HFFc6 (cell line): ENCODE results near the gene ENDOV. TPM values are rescaled to one million over a fixed set of nuclear protein-coding genes. Genes with fewer than 3 reads are reported as not detected.

Source experiments
- DNase-seq: peaks from one replicate; pipeline ENCODE4 v3.0.0-alpha.2; 2018
- H3K27ac Mint-ChIP-seq: 2 replicates; pipeline ENCODE4 v1.8.0; 2020; ENCODE audit warnings: mild to moderate bottlenecking, mixed read lengths
- H3K27me3 Mint-ChIP-seq: 2 replicates; pipeline ENCODE4 v1.8.0; 2021; ENCODE audit warnings: mild to moderate bottlenecking, moderate library complexity, mixed read lengths; ENCODE audit not compliant: insufficient read depth
- H3K36me3 Mint-ChIP-seq: 2 replicates; pipeline ENCODE4 v1.8.0; 2021; ENCODE audit warnings: low read depth, mixed read lengths
- H3K4me1 Mint-ChIP-seq: 2 replicates; pipeline ENCODE4 v1.8.0; 2020; ENCODE audit warnings: low read depth, mixed read lengths
- H3K4me3 Mint-ChIP-seq: 2 replicates; pipeline ENCODE4 v1.8.0; 2020; ENCODE audit warnings: mild to moderate bottlenecking, moderate library complexity, mixed read lengths
- H3K9me3 Mint-ChIP-seq: 2 replicates; pipeline ENCODE4 v1.8.0; 2020; ENCODE audit warnings: mild to moderate bottlenecking, mixed read lengths
- long read RNA-seq: library from polyadenylated mRNA; unstranded; transcript quantifications from one replicate; pipeline ENCODE4 v2.0.0, GENCODE V29; 2019
- total RNA-seq, 6 experiments: library from RNA; stranded (reverse); fragmentation: NEBNext Ultra II Directional; extraction: Animal tissue kit (Norgen Biotek cat#: 25700); gene quantifications; 2 replicates in 1 of 6; 3 replicates in 5 of 6; pipeline ENCODE4 v1.2.3, GENCODE V29; 2021
- TF ChIP-seq, protein P1 (sequence below): fragments of 200-600 bp; sonication (generic); IDR thresholded peaks from 2 replicates; pipeline ENCODE4 v1.5.0; 2021; ENCODE audit warnings: antibody characterized with exemption, mild to moderate bottlenecking

Gene ENDOV
- total RNA-seq: 10 to 100 TPM; 11.7 to 17.3 (median 13.7) TPM
- long read RNA-seq, transcript ENDOV-201 (8 exons, 1,226 nt): major isoform, 5 of 18 reads
- long read RNA-seq, partial matches to known transcripts: 4 of 18 reads
- long read RNA-seq, other reads (novel, unspliced or antisense): 9 of 18 reads

DNA sequence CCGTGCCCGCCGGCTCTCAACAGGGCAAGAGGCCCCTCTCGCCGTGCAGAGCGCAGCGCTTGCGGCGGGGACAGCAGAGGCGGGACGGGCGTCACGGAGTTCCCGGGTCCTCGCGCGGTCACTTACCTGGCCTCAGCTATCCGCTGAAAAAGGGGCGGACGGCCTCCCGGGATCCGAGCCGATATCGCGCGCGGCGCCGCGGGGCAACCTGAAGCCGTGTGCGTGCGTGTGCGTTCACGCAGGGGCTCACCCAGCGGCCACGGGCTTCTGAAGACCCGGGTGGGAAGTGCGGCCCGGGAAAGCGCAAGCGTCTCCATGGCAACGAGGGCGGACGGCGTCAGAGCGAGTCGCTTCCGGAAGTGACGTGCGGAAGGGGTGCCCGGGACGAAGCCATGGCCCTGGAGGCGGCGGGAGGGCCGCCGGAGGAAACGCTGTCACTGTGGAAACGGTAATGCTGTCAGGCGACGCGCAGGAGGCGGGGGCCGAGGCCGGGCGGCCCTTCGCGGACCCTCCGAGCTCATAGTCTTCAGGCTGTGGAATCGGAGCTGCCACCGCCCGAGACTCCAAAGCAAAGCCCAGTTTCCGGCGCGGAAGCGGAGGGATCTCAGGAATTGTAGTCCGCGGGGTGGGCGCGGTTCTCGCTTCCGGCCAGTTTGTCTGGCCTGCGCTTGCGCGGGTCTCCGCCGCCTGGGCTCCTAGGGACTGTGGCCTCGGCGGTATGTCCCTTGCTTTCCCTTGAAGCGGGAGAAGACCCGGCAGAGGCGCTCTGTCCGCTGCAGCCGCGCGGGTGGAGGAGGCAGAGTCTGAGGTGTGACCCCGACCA is at the start of gene ENDOV:
TSS of gene ENDOV (plus strand) at position 365 of the 823 bp plus-strand sequence. CDS start at position 393, 28 bp downstream.
- Mint-ChIP-seq H3K9me3 (no peaks in the 10 kb centered on the region), H3K4me1 (peaks cover 31% of the 10 kb centered on the region), H3K27me3 (peaks cover 6% of the 10 kb centered on the region), H3K4me3 (peak within 1 kb of the TSS; percentile 88), H3K36me3 (peaks cover 23% of the 10 kb centered on the region), H3K27ac (peak within 1 kb of the TSS; percentile 95)
- TF ChIP-seq, protein P1, sequence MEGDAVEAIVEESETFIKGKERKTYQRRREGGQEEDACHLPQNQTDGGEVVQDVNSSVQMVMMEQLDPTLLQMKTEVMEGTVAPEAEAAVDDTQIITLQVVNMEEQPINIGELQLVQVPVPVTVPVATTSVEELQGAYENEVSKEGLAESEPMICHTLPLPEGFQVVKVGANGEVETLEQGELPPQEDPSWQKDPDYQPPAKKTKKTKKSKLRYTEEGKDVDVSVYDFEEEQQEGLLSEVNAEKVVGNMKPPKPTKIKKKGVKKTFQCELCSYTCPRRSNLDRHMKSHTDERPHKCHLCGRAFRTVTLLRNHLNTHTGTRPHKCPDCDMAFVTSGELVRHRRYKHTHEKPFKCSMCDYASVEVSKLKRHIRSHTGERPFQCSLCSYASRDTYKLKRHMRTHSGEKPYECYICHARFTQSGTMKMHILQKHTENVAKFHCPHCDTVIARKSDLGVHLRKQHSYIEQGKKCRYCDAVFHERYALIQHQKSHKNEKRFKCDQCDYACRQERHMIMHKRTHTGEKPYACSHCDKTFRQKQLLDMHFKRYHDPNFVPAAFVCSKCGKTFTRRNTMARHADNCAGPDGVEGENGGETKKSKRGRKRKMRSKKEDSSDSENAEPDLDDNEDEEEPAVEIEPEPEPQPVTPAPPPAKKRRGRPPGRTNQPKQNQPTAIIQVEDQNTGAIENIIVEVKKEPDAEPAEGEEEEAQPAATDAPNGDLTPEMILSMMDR: no peak
- DNase-seq: peak; percentile 86

DNA sequence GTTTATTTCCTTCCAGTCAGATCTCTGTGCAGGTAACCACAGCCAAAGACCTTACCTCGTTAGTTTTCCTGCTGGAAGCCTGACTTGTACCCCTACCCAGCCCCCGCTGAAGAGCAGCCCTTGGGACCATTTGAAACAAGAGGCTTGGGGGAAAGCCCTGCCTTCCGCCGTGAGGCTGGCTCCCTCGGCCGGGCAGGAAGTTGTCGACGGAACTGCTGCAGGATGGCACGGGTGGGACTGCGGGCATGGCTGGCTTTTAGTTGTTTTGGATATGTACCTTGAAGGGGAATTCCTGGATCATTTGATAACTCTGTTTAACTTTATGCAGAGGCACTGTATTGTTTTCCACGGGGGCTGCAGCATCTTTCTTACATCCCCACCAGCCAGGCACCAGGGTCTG is 49.0 kb upstream of the ENDOV start:
- TF ChIP-seq, protein P1: no peak

DNA sequence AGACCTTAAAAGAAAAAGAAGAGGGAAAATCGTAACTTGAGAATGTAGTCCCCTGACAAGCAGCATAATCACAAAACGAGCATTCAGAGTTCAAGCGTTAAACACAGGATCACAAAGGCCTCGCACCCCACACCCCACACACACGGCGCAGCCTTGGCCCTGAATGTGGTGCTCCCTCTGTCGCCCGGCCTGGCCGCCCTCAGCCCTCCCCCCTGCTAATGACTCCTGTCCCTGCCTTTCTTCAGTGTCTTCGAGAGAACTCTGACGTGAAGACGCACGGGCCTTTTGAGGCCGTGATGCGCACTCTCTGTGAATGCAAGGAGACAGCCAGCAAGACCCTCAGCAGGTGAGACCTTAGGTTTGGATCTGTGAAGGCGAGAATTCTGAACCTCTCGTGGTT is 47.5 kb upstream of the ENDOV start:
- no peak for DNase-seq
- Mint-ChIP-seq H3K27me3 (peaks cover 5% of the 10 kb centered on the region; the same call in 1 of the 2 replicates), H3K27ac (no peak overlapping the region), H3K9me3 (no peaks in the 10 kb centered on the region), H3K36me3 (peaks cover 14% of the 10 kb centered on the region; the same call in 1 of the 2 replicates), H3K4me1 (peaks cover 3% of the 10 kb centered on the region), H3K4me3 (no peak overlapping the region)
- TF ChIP-seq, protein P1: no peak

More for the DNA sequence above, 49.0 kb upstream of the ENDOV start:
- Mint-ChIP-seq H3K4me1 (peaks cover 4% of the 10 kb centered on the region), H3K36me3 (peaks cover 16% of the 10 kb centered on the region), H3K27ac (no peak overlapping the region), H3K9me3 (no peaks in the 10 kb centered on the region; the same call in 1 of the 2 replicates), H3K27me3 (peaks cover 5% of the 10 kb centered on the region; the same call in 1 of the 2 replicates), H3K4me3 (no peak overlapping the region)
- DNase-seq: no peak

DNA sequence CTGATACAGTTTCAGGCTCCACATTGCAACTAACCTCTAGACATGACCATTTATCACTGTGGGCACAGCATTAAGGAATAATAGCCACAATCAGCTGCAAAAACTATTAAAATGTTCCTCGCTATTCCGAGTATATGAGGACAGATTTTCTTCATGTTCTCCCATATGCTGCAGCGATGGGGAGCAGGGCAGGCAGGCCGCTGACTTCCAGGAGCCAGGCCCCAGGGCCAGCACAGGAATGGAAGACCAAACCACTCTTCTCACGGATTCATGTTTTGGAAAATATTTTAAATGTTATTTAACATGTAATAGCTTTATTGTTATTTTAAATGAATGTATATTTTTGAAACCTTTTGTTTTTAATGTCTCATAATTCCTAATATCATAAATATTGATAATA is 43.8 kb upstream of the ENDOV start:
- no peak overlapping the region for H3K27ac Mint-ChIP-seq
- TF ChIP-seq, protein P1: no peak
- peaks cover 17% of the 10 kb centered on the region for H3K36me3 Mint-ChIP-seq

DNA sequence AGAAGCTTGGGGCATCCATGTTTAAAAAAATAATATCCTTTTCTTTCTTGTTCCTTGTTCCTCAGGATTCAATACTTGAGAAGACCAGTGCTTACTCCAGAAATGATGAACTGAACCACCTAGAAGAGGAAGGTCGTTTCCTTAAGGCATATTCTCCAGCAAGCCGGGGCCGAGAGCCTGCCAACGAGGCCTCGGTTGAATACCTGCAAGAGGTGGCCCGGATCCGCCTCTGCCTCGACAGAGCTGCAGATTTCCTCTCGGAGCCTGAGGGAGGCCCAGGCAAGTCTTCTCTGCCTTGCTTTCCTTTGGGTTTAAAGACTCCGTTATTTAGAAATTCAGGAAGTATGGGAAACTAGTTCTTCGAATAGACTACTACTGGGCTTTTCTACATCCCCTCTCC is 42.5 kb upstream of the ENDOV start:
- H3K27ac Mint-ChIP-seq: no peak overlapping the region
- TF ChIP-seq, protein P1: no peak
- peaks cover 29% of the 10 kb centered on the region for H3K36me3 Mint-ChIP-seq
- no peaks in the 10 kb centered on the region for H3K4me1 Mint-ChIP-seq
- H3K4me3 Mint-ChIP-seq: no peak overlapping the region
- DNase-seq: no peak
- H3K9me3 Mint-ChIP-seq: no peaks in the 10 kb centered on the region
- H3K27me3 Mint-ChIP-seq: peaks cover 5% of the 10 kb centered on the region; the same call in 1 of the 2 replicates

More for the DNA sequence above, 43.8 kb upstream of the ENDOV start:
- Mint-ChIP-seq H3K4me1 (no peaks in the 10 kb centered on the region), H3K4me3 (no peak overlapping the region), H3K9me3 (no peaks in the 10 kb centered on the region), H3K27me3 (peaks cover 5% of the 10 kb centered on the region; the same call in 1 of the 2 replicates)
- no peak for DNase-seq
